ENCODE measurements around the gene TTYH1. TPM values are rescaled to one million over a fixed set of nuclear protein-coding genes. Genes with fewer than 3 reads are reported as not detected.

TTYH1 gene
- total and polyA plus RNA-seq, 3 donors from 2014 or later, result 126 to 248 (median 226) TPM

DNA sequence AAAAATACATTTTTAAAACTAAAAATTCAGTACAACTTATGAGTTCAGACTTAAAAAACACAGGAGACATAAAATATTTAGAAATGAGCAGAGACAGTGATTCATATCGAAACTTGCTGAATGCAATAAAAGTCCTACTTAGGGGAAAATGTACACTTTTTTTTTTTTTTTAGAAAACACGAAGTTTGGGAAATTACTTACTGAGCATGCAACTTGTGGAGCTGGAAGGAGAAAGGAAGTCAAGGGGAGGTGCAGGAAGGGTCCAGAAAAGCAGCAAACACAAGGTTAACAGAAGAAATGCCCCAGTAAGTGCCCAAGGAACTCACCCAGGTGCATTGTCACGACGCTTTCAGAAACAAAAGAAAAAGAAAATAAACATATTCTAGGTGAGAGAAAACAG is 31.9 kb upstream of the TTYH1 start:
- H3K36me3 ChIP-seq (ENCODE audit: low read depth, missing control alignments), result no peaks in the 10 kb centered on the region
- no peak overlapping the region for H3K27ac ChIP-seq
- no peak overlapping the region for H3K4me3 ChIP-seq
- TF ChIP-seq, protein P1, sequence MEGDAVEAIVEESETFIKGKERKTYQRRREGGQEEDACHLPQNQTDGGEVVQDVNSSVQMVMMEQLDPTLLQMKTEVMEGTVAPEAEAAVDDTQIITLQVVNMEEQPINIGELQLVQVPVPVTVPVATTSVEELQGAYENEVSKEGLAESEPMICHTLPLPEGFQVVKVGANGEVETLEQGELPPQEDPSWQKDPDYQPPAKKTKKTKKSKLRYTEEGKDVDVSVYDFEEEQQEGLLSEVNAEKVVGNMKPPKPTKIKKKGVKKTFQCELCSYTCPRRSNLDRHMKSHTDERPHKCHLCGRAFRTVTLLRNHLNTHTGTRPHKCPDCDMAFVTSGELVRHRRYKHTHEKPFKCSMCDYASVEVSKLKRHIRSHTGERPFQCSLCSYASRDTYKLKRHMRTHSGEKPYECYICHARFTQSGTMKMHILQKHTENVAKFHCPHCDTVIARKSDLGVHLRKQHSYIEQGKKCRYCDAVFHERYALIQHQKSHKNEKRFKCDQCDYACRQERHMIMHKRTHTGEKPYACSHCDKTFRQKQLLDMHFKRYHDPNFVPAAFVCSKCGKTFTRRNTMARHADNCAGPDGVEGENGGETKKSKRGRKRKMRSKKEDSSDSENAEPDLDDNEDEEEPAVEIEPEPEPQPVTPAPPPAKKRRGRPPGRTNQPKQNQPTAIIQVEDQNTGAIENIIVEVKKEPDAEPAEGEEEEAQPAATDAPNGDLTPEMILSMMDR (IDR thresholded peaks at IDR 0.05), result no peak
- TF ChIP-seq POLR2A (IDR thresholded peaks at IDR 0.05), result no peak
- peaks cover 6% of the 10 kb centered on the region for H3K4me1 ChIP-seq
- no peak for DNase-seq
- H3K27me3 ChIP-seq, result no peaks in the 10 kb centered on the region
- no peaks in the 10 kb centered on the region for H3K9me3 ChIP-seq
- WGBS, 2 donors, result 71% methylated on average over 4 of the region's 4 CpGs
- intact Hi-C loops (cut with DNase I; ENCODE audit: low total_unique reads), result no loop called here

DNA sequence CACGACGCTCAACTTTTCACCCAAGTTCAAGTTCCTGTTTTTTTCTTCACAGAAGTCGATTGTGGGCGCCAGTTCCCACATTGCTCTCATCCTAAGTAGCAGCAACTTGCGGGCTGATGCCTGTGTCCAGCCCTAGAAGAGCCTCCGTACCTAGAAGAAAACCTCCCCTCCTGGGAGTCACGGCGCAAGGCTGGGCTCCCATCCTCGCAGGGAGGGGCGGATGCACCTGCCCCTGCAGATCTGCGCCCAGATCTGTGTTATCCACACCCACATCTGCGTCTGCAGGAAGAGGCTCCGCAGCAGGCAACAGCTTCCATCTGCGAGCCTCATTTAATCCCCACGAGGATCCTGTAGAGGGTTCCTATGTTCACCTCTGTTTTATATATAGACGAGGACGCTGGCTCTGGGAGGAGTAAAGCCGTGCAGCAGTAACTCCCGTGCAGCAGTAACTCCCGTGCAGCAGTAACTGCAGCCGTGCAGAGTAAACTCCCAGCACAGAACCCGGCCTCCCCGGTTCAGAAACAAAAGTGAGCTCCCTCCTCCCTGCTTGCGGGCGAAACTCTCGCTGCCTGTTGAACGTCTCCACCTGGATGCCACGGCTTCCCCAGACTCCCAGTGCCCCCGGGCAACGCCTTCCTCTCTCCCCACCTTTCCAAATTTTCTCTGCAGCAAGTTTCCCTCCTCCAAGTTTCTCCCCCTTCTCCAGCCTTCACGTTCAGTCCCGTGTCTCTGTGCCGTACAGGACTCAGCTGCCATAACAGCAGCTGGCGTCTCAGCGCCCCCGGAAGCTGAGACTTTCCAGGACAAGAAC is 27.1 kb upstream of the TTYH1 start:
- H3K27ac ChIP-seq, result no peak overlapping the region
- peak; percentile 34 for DNase-seq
- peak overlapping the region in 1 of 2 donors; percentile 32 for H3K4me3 ChIP-seq
- H3K4me1 ChIP-seq, result peaks cover 12% of the 10 kb centered on the region
- H3K27me3 ChIP-seq, result no peaks in the 10 kb centered on the region
- H3K36me3 ChIP-seq (ENCODE audit: low read depth, missing control alignments), result no peaks in the 10 kb centered on the region
- intact Hi-C loops (cut with DNase I; ENCODE audit: low total_unique reads), result no loop called here
- TF ChIP-seq, protein P1 (IDR thresholded peaks at IDR 0.05), result no peak
- TF ChIP-seq POLR2A (IDR thresholded peaks at IDR 0.05), result no peak
- WGBS, 2 donors, result 2 to 7% methylated on average over 24 to 36 of the region's 36 CpGs
- H3K9me3 ChIP-seq, result no peaks in the 10 kb centered on the region

DNA sequence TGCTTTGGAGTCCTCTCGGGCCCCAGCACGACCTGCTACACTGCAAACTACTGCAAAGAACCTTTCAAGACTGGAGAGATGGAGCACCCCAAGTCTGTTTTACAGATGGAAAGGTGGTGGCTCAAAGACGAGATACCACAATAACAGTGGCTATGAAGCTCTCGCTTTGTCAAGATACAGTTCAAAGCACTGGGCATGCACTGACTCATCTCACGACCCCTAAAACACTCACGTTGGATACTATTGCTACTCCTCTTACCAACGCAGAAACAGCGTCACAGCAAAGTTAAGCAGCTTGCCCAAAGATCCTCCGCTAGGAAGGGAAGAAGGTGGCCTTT is 26.5 kb upstream of the TTYH1 start:
- Histone ChIP-seq H3K4me1 (peaks cover 12% of the 10 kb centered on the region), H3K36me3 (ENCODE audit: low read depth, missing control alignments) (no peaks in the 10 kb centered on the region), H3K27ac (no peak overlapping the region), H3K27me3 (no peaks in the 10 kb centered on the region), H3K4me3 (peak overlapping the region in 1 of 2 donors; percentile 32), H3K9me3 (no peaks in the 10 kb centered on the region)
- DNase-seq, result no peak
- intact Hi-C loops (cut with DNase I; ENCODE audit: low total_unique reads), result no loop called here
- TF ChIP-seq POLR2A (IDR thresholded peaks at IDR 0.05), result no peak
- TF ChIP-seq, protein P1 (IDR thresholded peaks at IDR 0.05), result no peak
- WGBS, 2 donors, result 26 to 34% methylated on average over 9 of the region's 9 CpGs

DNA sequence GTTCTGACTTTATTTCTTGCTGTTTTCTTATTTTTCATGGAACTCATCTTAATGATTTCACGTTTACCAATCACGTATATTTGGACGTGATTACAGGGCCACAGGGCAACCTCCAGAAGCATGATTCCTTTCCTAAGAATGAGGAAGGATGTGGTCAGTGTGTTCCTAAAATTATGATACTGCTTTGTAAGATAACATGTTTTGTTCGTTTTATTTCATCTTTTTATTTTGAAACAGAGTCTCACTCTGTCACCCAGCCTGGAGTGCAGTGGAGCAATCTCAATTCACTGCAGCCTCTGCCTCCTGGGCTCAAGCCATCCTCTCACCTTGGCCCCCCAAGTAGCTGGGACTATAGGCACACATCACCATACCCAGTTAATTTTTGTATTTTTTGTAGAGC is 25.7 kb upstream of the TTYH1 start:
- DNase-seq, result no peak
- intact Hi-C loops (cut with DNase I; ENCODE audit: low total_unique reads), result no loop called here
- H3K4me1 ChIP-seq, result peaks cover 12% of the 10 kb centered on the region
- WGBS, 2 donors, result 25 to 37% methylated on average over 4 of the region's 4 CpGs
- no peaks in the 10 kb centered on the region for H3K9me3 ChIP-seq
- H3K36me3 ChIP-seq (ENCODE audit: low read depth, missing control alignments), result no peaks in the 10 kb centered on the region
- no peaks in the 10 kb centered on the region for H3K27me3 ChIP-seq
- no peak overlapping the region for H3K4me3 ChIP-seq
- TF ChIP-seq POLR2A (IDR thresholded peaks at IDR 0.05), result no peak
- TF ChIP-seq, protein P1 (IDR thresholded peaks at IDR 0.05), result no peak
- no peak overlapping the region for H3K27ac ChIP-seq

Data from testis (tissue), 3 donors.